Measurements from ENCODE around the gene NME9.
"Not testable (repeated sequence)": the region's sequence is repeated elsewhere in the genome, so short reads cannot be mapped to it uniquely, and the experiment has no call there.

The NME9 gene, protein sequence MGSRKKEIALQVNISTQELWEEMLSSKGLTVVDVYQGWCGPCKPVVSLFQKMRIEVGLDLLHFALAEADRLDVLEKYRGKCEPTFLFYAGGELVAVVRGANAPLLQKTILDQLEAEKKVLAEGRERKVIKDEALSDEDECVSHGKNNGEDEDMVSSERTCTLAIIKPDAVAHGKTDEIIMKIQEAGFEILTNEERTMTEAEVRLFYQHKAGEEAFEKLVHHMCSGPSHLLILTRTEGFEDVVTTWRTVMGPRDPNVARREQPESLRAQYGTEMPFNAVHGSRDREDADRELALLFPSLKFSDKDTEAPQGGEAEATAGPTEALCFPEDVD

DNA sequence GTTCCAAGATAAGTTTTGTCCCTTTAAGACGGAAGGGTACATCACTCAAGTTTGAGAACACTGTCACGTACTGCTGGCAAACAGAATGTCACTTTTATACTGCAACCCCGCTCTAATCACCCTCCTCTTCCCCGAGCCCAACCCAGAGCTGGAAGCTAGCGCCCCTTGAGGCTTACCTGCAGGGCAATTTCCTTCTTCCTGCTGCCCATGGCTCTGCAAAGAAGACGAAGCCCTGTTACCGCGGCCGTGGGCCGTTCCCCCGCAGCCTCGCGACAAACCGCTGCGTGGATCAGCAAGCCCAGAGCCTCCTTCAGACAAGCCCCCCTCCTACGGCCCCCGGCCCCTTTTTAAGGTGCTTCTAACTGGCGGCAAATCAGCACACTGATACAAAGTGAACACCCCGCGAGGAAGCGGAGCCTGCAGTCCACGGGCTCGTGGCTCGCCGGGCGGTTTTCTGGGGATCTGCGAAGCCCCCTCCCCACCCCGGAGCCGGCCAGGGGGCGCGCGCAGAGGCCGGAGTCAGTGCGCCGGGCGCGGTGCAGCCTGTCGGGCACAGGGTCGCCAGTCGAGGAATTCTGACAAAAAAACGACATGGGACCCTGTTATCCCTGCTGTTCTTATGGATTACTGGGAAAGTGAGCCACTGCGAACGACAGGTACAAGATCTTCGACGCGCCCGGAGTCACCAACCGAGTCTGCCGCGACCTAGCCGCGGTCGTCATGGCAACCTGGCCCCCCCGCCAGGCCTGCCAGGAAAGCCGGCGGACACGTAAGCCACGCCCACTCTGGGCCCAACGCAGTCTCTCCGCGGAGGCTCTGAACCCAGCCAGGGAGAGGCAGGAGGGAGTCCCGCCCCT lies at the start of gene NME9:
NME9 (minus strand) TSS at position 725 of the 857 bp plus-strand sequence; CDS start at position 209, 516 bp downstream.
- DNase-seq = peak; percentile 100

DNA sequence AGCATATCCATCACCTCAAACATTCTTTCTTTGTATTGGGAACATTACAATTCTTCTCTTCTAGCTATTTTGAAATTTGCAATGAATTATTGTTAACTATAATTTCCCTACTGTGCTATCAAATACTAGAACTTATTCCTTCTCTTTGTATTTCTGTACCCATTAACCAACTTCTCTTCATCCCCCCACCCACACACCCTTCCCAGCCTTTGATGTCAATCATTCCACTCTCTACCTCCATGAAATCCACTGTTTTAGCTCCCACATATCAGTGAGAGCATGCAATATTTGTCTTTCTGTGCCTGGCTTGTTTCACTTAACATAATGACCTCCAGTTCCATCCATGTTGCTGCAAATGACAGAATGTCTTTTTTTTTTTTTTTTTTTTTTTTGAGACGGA lies 49.3 kb upstream of the NME9 start:
- no peak for DNase-seq

GRCh38 chr3:138378331-138378730 lies 48.7 kb upstream of the NME9 start:
- DNase-seq = no peak

DNA sequence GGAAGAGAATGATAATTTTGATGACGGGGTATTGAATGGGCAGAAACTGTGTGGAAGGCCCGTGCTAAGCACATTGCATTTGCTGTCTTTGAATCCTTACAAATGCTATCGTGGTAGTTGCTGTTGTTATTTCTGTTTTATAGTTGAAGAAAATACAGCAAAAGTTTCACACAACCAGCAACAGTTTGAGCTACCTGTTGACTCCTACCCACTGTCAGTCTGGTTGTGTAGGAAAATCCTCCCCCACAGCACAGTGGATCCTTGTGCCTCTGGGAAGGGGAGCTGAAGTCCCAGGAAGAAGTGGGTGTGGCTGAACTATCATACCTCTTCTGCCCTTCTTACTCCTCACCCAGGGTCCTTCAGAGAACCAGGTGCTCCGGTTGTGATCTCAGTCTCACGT lies 48.2 kb upstream of the NME9 start:
- DNase-seq = no peak

- DNase-seq = not testable (repeated sequence)
Observed at GRCh38 chr3:138377212-138377611, 47.6 kb upstream of the NME9 start.

GRCh38 chr3:138376663-138377062 lies 47.0 kb upstream of the NME9 start:
- DNase-seq = no peak

- DNase-seq = no peak
Observed at GRCh38 chr3:138375447-138375846, 45.8 kb upstream of the NME9 start.

GRCh38 chr3:138374573-138375134 lies 45.0 kb upstream of the NME9 start:
- DNase-seq = no peak

GRCh38 chr3:138373736-138374094 lies 44.1 kb upstream of the NME9 start:
- no peak for DNase-seq

DNA sequence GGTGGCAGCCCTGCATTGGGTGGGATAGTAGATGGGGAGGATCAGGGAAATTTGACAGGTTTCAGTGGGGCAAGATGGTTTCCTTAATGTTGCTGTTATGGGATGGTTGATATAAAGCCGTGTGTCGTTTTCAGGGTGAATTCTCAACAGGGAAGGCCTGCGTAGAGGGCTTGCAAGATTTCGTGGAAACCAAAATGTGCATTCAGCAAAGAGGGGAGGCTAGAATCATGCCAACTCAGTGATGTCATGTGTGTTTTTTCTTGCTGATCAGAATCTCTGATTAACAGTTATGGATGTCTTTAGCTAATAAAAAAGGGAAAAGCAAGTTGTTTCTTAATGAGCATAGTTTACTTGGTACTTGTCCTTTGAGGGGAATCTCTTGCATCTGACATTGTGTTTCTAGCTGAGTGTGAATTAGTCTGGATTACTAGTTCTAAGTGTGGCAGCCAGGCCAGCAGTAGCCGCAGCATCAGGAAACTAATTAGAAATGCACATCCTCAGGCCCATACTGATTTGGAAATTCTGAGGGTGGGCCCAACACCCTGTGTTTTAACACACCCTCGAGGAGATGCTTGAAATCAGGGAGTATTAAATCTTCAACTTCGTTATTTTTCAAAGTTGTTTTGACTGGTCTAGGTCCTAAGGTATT lies 43.6 kb upstream of the NME9 start:
- no peak for DNase-seq

- DNase-seq = no peak
Observed at GRCh38 chr3:138371070-138371965, 41.7 kb upstream of the NME9 start.

GRCh38 chr3:138370321-138370720 lies 40.7 kb upstream of the NME9 start:
- DNase-seq = no peak

GRCh38 chr3:138369151-138369900 lies 39.7 kb upstream of the NME9 start:
- DNase-seq = no peak

- no peak for DNase-seq
Observed at GRCh38 chr3:138367911-138368310, 38.3 kb upstream of the NME9 start.

GRCh38 chr3:138367326-138367850 lies 37.7 kb upstream of the NME9 start:
- DNase-seq = no peak

GRCh38 chr3:138366006-138366759 lies 36.5 kb upstream of the NME9 start:
- no peak for DNase-seq

- no peak for DNase-seq
Observed at GRCh38 chr3:138365253-138365555, 35.6 kb upstream of the NME9 start.

DNA sequence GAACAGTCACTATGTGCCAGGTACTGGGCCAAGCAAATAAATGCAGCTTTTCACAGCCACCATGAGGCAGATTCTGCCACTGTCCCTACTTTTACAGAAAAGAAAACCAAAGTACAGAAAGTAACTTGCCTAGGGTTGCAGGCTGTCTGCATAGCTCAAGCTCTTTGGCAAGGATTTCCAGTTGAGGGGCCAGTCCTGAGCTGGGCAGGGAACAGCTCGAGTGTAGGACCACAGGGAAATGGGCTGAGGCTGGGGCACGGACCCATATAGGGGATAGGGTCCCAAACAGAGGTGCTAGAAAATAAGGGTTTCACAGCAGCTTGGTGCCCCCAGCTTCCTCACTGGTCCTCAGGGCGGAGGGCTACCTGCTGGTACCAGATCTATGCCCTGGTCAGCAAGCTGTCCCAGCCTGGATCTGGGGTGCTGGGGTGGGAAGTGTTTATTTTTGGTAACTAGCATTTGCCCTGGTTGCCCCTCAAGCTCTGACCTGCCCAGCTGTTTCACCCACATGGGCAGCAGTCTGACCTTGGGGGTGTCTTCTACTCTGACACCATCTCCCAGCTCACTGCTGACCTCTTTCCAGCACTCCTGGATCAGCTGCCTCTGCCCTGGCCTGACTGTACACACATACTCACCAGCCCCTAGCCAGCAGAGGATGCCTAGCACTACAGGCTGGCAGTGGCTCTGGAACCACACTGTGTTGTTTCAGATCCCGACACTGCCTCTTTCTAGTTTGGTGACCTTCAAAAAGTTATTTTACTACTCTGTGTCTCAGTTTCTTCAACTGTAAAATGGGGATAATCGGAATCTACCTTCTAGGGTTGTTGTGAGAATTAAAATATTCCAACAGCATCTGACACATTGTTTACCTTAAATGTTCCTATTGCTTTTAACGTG lies 35.0 kb upstream of the NME9 start:
- DNase-seq = no peak

- DNase-seq = no peak
Observed at GRCh38 chr3:138363322-138363721, 33.7 kb upstream of the NME9 start.

- no peak for DNase-seq
Observed at GRCh38 chr3:138362538-138362937, 32.9 kb upstream of the NME9 start.
